ENCODE measurements around the gene RALGAPA2. TPM values are rescaled to one million over a fixed set of nuclear protein-coding genes. Genes with fewer than 3 reads are reported as not detected.

The RALGAPA2 gene
- total and polyA plus RNA-seq, 2 of the 13 experiments (the other 11 are each of a cell fraction or from before 2014, with no cell fraction given) = 13.8 to 17.7 TPM

- TF ChIP-seq CTCF (CRISPR knock-in tag; IDR thresholded peaks at IDR 0.05) (0 out of 2 replicates have a peak, but pooled peaks have one; percentile 7), MAFG (CRISPR knock-in tag; IDR thresholded peaks at IDR 0.05) (0 out of 2 replicates have a peak, but pooled peaks have one; percentile 25), MAFK (conservative IDR thresholded peaks at IDR 0.05 in 1 of 2, IDR thresholded peaks at IDR 0.05 in 1 of 2; ENCODE audit: low read length in 2 of 2) (peak; percentile 98 to 100)
Observed at GRCh38 chr20:20721489-20721888, 9.0 kb upstream of the RALGAPA2 start (continued).

GRCh38 chr20:20720158-20720557 lies 7.7 kb upstream of the RALGAPA2 start:
- Histone ChIP-seq H3K27me3 (ENCODE audit: control insufficient read depth in 1 of 2, insufficient read depth in 2 of 2, low read length in 2 of 2) (no peaks in the 10 kb centered on the region), H3K4me1 (ENCODE audit: insufficient read depth, low read length) (0 out of 2 replicates have a peak, but pooled peaks cover 6% of the 10 kb centered on the region), H4K20me1 (ENCODE audit: insufficient read depth, low read length) (no peaks in the 10 kb centered on the region), H3K4me3 (replicated peaks in 1 of 3; ENCODE audit: insufficient read depth in 1 of 3, low read depth in 2 of 3, low read length in 3 of 3) (no peak overlapping the region), H3K27ac (ENCODE audit: extremely low read length, insufficient read depth, low read length) (no peak overlapping the region), H3K9ac (ENCODE audit: insufficient read depth, low read depth, low read length) (no peak overlapping the region), H3K4me2 (ENCODE audit: low read depth, low read length) (no peak overlapping the region), H2AFZ (ENCODE audit: low read length) (no peak overlapping the region), H3K9me3 (ENCODE audit: low read length) (no peaks in the 10 kb centered on the region), H3K79me2 (ENCODE audit: insufficient read depth, low read length) (no peaks in the 10 kb centered on the region), H3K36me3 (replicated peaks in 1 of 2; ENCODE audit: control insufficient read depth in 1 of 2, insufficient read depth in 2 of 2, low read length in 2 of 2) (no peaks in the 10 kb centered on the region)
- no TSS peak for BruUV-seq (replicated peaks)
- ChIA-PET CTCF (ENCODE audit: low intra/inter-chr PET ratio, low total read pairs) (no interaction called here), POLR2A (no interaction called here)
- FAIRE-seq (peak; percentile 40), DNase-seq (ENCODE audit: low spot score) (no peak), ATAC-seq (no peak)
- intact Hi-C loops (cut with micrococcal nuclease; ENCODE audit: unreplicated experiment) (no loop called here), in situ Hi-C loops (cut with HindIII; ENCODE audit: extremely low pct_ligation_motif_present, low pct_unique_long_range_greater_than_20kb) (no loop called here)
- 93% methylated on average over 1 of the region's 1 CpG for WGBS (ENCODE audit: low lambda C conversion rate)
- no peak for TF ChIP-seq NCOA1 (CRISPR knock-in tag; IDR thresholded peaks at IDR 0.05)
- TF ChIP-seq ZNF468 (CRISPR knock-in tag; IDR thresholded peaks at IDR 0.05) = no peak
- no peak for TF ChIP-seq EHMT2 (IDR thresholded peaks at IDR 0.05; ENCODE audit: borderline replicate concordance, low read depth, low read length)
- no peak for TF ChIP-seq ZNF788 (CRISPR knock-in tag; IDR thresholded peaks at IDR 0.05; ENCODE audit: borderline replicate concordance)
- TF ChIP-seq SMYD3 (CRISPR knock-in tag; IDR thresholded peaks at IDR 0.05) = no peak
- TF ChIP-seq TERF1 (CRISPR knock-in tag; IDR thresholded peaks at IDR 0.05) = no peak
- TF ChIP-seq CAMTA2 (CRISPR knock-in tag; IDR thresholded peaks at IDR 0.05; ENCODE audit: borderline replicate concordance) = no peak
- no peak for TF ChIP-seq SALL1 (CRISPR knock-in tag; IDR thresholded peaks at IDR 0.05)
- no peak for TF ChIP-seq TAF1 (CRISPR knock-in tag; IDR thresholded peaks at IDR 0.05)
- no peak for TF ChIP-seq ZNF12 (CRISPR knock-in tag; IDR thresholded peaks at IDR 0.05)
- no peak for TF ChIP-seq ARID2 (CRISPR knock-in tag; IDR thresholded peaks at IDR 0.05; ENCODE audit: borderline replicate concordance)
- no peak for TF ChIP-seq ZNF136 (CRISPR knock-in tag; IDR thresholded peaks at IDR 0.05; ENCODE audit: low read depth)
- no peak for TF ChIP-seq AHDC1 (CRISPR knock-in tag; IDR thresholded peaks at IDR 0.05; ENCODE audit: borderline replicate concordance)

Data from HepG2 (cell line).